DOHH2 (cell line): ENCODE data around the gene CAMK2D.
"Not testable (repeated sequence)": the region's sequence is repeated elsewhere in the genome, so short reads cannot be mapped to it uniquely, and the experiment has no call there.

ENCODE experiments used
- H3F3A ChIP-seq: fragments of 200-600 bp; sonication (generic), shearing (Covaris generic); 2 replicates; pipeline ENCODE4 v1.6.0; 2016; ENCODE audit warnings: antibody characterized with exemption, mild to moderate bottlenecking; ENCODE audit not compliant: control insufficient read depth, insufficient read depth
- H3K27ac ChIP-seq: fragments of 200-600 bp; sonication (generic); 2 replicates; pipeline ENCODE4 v1.5.1; 2014; ENCODE audit warnings: low read depth, mild to moderate bottlenecking, low read length, moderate library complexity
- H3K27me3 ChIP-seq: fragments of 200-600 bp; sonication (generic); 2 replicates; pipeline ENCODE4 v1.6.1; 2014; ENCODE audit warnings: mild to moderate bottlenecking, low read length, mixed read lengths; ENCODE audit not compliant: control insufficient read depth
- H3K36me3 ChIP-seq: fragments of 200-600 bp; sonication (generic); 2 replicates; pipeline ENCODE4 v1.6.1; 2014; ENCODE audit warnings: mild to moderate bottlenecking, low read length, moderate library complexity, mixed read lengths; ENCODE audit not compliant: control insufficient read depth
- H3K4me1 ChIP-seq: fragments of 200-600 bp; sonication (generic); 2 replicates; pipeline ENCODE4 v1.6.1; 2014; ENCODE audit warnings: mild to moderate bottlenecking, low read length, mixed read lengths; ENCODE audit not compliant: control insufficient read depth
- H3K4me2 ChIP-seq: fragments of 200-600 bp; sonication (generic); 2 replicates; pipeline ENCODE4 v1.6.0; 2014; ENCODE audit warnings: mild to moderate bottlenecking, low read length, moderate library complexity
- H3K4me3 ChIP-seq: fragments of 200-600 bp; sonication (generic); 2 replicates; pipeline ENCODE4 v1.5.1; 2014; ENCODE audit warnings: mild to moderate bottlenecking, low read length, mixed read lengths
- H3K79me2 ChIP-seq: fragments of 200-600 bp; sonication (generic); 2 replicates; pipeline ENCODE4 v1.6.1; 2014; ENCODE audit warnings: mild to moderate bottlenecking, low read length, mixed read lengths; ENCODE audit not compliant: control insufficient read depth
- H3K9me2 ChIP-seq: fragments of 200-600 bp; sonication (generic); replicated peaks from 2 replicates; pipeline ENCODE4 v1.6.1; 2014; ENCODE audit warnings: mild to moderate bottlenecking, low read length, mixed read lengths; ENCODE audit not compliant: control insufficient read depth
- H3K9me3 ChIP-seq: fragments of 200-600 bp; sonication (generic); 2 replicates; pipeline ENCODE4 v1.6.1; 2014; ENCODE audit warnings: antibody characterized with exemption, low read length, mixed read lengths; ENCODE audit not compliant: control insufficient read depth, insufficient read depth
- H4K20me1 ChIP-seq: fragments of 200-600 bp; sonication (generic); 2 replicates; pipeline ENCODE4 v1.6.0; 2014; ENCODE audit warnings: low read depth, mild to moderate bottlenecking, antibody characterized with exemption, low read length, moderate library complexity; ENCODE audit not compliant: control insufficient read depth, insufficient read depth
- CTCF ChIP-seq: fragments of 200-600 bp; sonication (generic); IDR thresholded peaks from one replicate; pipeline ENCODE4 v1.5.1; 2014; ENCODE audit warnings: antibody characterized with exemption, mild to moderate bottlenecking, low read depth, low read length; ENCODE audit not compliant: poor library complexity, severe bottlenecking
- EZH2phosphoT487 ChIP-seq: fragments of 200-600 bp; sonication (generic); IDR thresholded peaks from 2 replicates; pipeline ENCODE4 v1.6.1; 2017; ENCODE audit warnings: borderline replicate concordance, mild to moderate bottlenecking, antibody characterized with exemption, low read length, moderate library complexity, mixed read lengths

Gene CAMK2D

GRCh38 chr4:113806850-113807249 is 45.3 kb upstream of the CAMK2D start:
- Histone ChIP-seq H3K27ac (no peak overlapping the region), H3K4me3 (no peak overlapping the region), H3K4me2 (no peak overlapping the region), H3K9me2 (no peaks in the 10 kb centered on the region), H4K20me1 (no peaks in the 10 kb centered on the region), H3K79me2 (no peaks in the 10 kb centered on the region), H3K9me3 (no peaks in the 10 kb centered on the region), H3F3A (no peaks in the 10 kb centered on the region), H3K4me1 (no peaks in the 10 kb centered on the region), H3K27me3 (no peaks in the 10 kb centered on the region), H3K36me3 (no peaks in the 10 kb centered on the region)
- TF ChIP-seq EZH2phosphoT487 (no peak), CTCF (no peak)

GRCh38 chr4:113801882-113802281 is 40.3 kb upstream of the CAMK2D start:
- H3K4me2 ChIP-seq: no peak overlapping the region
- no peak overlapping the region for H3K27ac ChIP-seq
- H3K9me3 ChIP-seq: no peaks in the 10 kb centered on the region
- no peaks in the 10 kb centered on the region for H3K4me1 ChIP-seq
- H3F3A ChIP-seq: no peaks in the 10 kb centered on the region
- no peaks in the 10 kb centered on the region for H3K27me3 ChIP-seq
- H3K36me3 ChIP-seq: no peaks in the 10 kb centered on the region
- H3K4me3 ChIP-seq: no peak overlapping the region
- TF ChIP-seq CTCF (no peak), EZH2phosphoT487 (no peak)
- H3K9me2 ChIP-seq: no peaks in the 10 kb centered on the region
- no peaks in the 10 kb centered on the region for H4K20me1 ChIP-seq
- H3K79me2 ChIP-seq: no peaks in the 10 kb centered on the region

- not testable (repeated sequence) for H3K27me3 ChIP-seq, H3F3A ChIP-seq, H3K27ac ChIP-seq, H3K9me3 ChIP-seq, H3K4me2 ChIP-seq, H3K4me1 ChIP-seq, H3K79me2 ChIP-seq, H4K20me1 ChIP-seq, H3K36me3 ChIP-seq, H3K9me2 ChIP-seq, H3K4me3 ChIP-seq
These were observed 34.8 kb upstream of the CAMK2D start for GRCh38 chr4:113796381-113796780.

GRCh38 chr4:113790478-113790877 is 28.9 kb upstream of the CAMK2D start:
- Histone ChIP-seq H3K36me3 (no peaks in the 10 kb centered on the region), H3K4me3 (no peak overlapping the region), H3K27ac (no peak overlapping the region), H3K9me2 (no peaks in the 10 kb centered on the region), H3K79me2 (no peaks in the 10 kb centered on the region), H3K4me2 (no peak overlapping the region), H3K4me1 (peaks cover 21% of the 10 kb centered on the region), H3F3A (no peaks in the 10 kb centered on the region), H3K27me3 (no peaks in the 10 kb centered on the region), H3K9me3 (no peaks in the 10 kb centered on the region), H4K20me1 (no peaks in the 10 kb centered on the region)
- TF ChIP-seq EZH2phosphoT487 (no peak), CTCF (no peak)
